Astrocyte (in vitro differentiated cells and primary cell): ENCODE measurements around the gene FAM83D. TPM values are rescaled to one million over a fixed set of nuclear protein-coding genes. Genes with fewer than 3 reads are reported as not detected.

Experiments used
- DNase-seq: peaks from one replicate; pipeline ENCODE4 v3.0.0-alpha.2; 2010; ENCODE audit warnings: low read depth
- FAIRE-seq: peaks from 2 replicates; lab custom pipeline; 2011; peaks lifted over from hg19 to GRCh38; lab: Jason Lieb, UNC
- H2AFZ ChIP-seq: 2 replicates; pipeline ENCODE4 v1.6.0; 2012; ENCODE audit warnings: low read depth, low read length, inconsistent platforms
- H3K27ac ChIP-seq: 2 replicates; pipeline ENCODE4 v1.5.1; 2011; ENCODE audit warnings: low read depth, low read length, inconsistent platforms
- H3K27me3 ChIP-seq: 2 replicates; pipeline ENCODE4 v1.6.0; 2011; ENCODE audit warnings: low read length, inconsistent platforms; ENCODE audit not compliant: insufficient read depth
- H3K36me3 ChIP-seq: 2 replicates; pipeline ENCODE4 v1.5.1; 2011; ENCODE audit warnings: low read length, inconsistent platforms; ENCODE audit not compliant: insufficient read depth
- H3K4me1 ChIP-seq: 2 replicates; pipeline ENCODE4 v1.5.1; 2011; ENCODE audit warnings: low read length, inconsistent platforms; ENCODE audit not compliant: insufficient read depth
- H3K4me2 ChIP-seq: 2 replicates; pipeline ENCODE4 v1.6.0; 2012; ENCODE audit warnings: low read length, inconsistent platforms
- H3K4me3 ChIP-seq: 2 replicates; pipeline ENCODE4 v1.5.1; 2011; ENCODE audit warnings: low read depth, mild to moderate bottlenecking, low read length, inconsistent platforms; ENCODE audit not compliant: insufficient read depth
- H3K79me2 ChIP-seq: 2 replicates; pipeline ENCODE4 v1.6.0; 2012; ENCODE audit warnings: mild to moderate bottlenecking, low read length, inconsistent platforms; ENCODE audit not compliant: insufficient read depth
- H3K9ac ChIP-seq: 2 replicates; pipeline ENCODE4 v1.6.0; 2012; ENCODE audit warnings: mild to moderate bottlenecking, low read length, inconsistent platforms
- H3K9me3 ChIP-seq: 2 replicates; pipeline ENCODE4 v1.5.1; 2012; ENCODE audit warnings: low read depth, mild to moderate bottlenecking, low read length, inconsistent platforms; ENCODE audit not compliant: insufficient read depth
- H4K20me1 ChIP-seq: 2 replicates; pipeline ENCODE4 v1.6.0; 2012; ENCODE audit warnings: low read length, inconsistent platforms; ENCODE audit not compliant: insufficient read depth
- H3K27ac Mint-ChIP-seq: one replicate; pipeline ENCODE4 v1.8.0; 2021; ENCODE audit warnings: mild to moderate bottlenecking, mixed read lengths; ENCODE audit not compliant: unreplicated experiment
- H3K27me3 Mint-ChIP-seq: one replicate; pipeline ENCODE4 v1.8.0; 2021; ENCODE audit warnings: low read depth, mixed read lengths; ENCODE audit not compliant: unreplicated experiment
- H3K36me3 Mint-ChIP-seq: one replicate; pipeline ENCODE4 v1.8.0; 2021; ENCODE audit warnings: low read depth, mixed read lengths; ENCODE audit not compliant: unreplicated experiment
- H3K4me1 Mint-ChIP-seq: one replicate; pipeline ENCODE4 v1.8.0; 2021; ENCODE audit warnings: low read depth, mixed read lengths; ENCODE audit not compliant: unreplicated experiment
- H3K4me3 Mint-ChIP-seq: one replicate; pipeline ENCODE4 v1.8.0; 2021; ENCODE audit warnings: mild to moderate bottlenecking, moderate library complexity, mixed read lengths; ENCODE audit not compliant: unreplicated experiment
- H3K9me3 Mint-ChIP-seq: one replicate; pipeline ENCODE4 v1.8.0; 2021; ENCODE audit warnings: mild to moderate bottlenecking, mixed read lengths; ENCODE audit not compliant: unreplicated experiment
- EZH2 ChIP-seq: IDR thresholded peaks from 2 replicates; pipeline ENCODE4 v1.6.1; 2012; ENCODE audit warnings: mild to moderate bottlenecking, low read length, inconsistent platforms; ENCODE audit not compliant: insufficient read depth
- total RNA-seq: library from RNA; stranded (reverse); gene quantifications from 2 replicates; pipeline ENCODE4 v1.2.1, GENCODE V29; 2021
- TF ChIP-seq, protein P1 (sequence below): IDR thresholded peaks from 2 replicates; pipeline ENCODE4 v1.5.1; 2011; ENCODE audit warnings: low read depth, mild to moderate bottlenecking, inconsistent platforms, low read length, moderate library complexity; ENCODE audit not compliant: insufficient read depth

Gene FAM83D
- total RNA-seq, 1 donor from 2014 or later, result 3.3 TPM

DNA sequence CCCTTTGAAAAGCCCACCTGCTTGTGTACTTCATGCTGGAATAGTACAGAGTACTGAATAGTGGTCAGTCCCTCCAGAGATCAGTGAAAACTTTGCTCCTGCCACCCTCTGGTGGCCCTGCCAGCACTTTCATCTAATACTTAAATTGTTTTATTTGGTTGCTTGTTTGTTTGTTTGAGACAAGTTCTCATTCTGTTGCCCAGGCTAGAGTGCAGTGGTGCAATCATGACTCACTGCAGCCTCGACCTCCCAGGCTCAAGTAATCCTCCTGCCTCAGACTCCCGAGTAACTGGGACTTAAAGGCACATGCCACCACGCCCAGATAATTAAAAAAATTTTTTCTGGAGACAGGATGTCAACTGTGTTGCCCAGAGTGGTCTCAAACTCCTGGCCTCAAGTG, 9.1 kb downstream of the FAM83D start:
- H2AFZ ChIP-seq, result no peak overlapping the region
- TF ChIP-seq, protein P1, sequence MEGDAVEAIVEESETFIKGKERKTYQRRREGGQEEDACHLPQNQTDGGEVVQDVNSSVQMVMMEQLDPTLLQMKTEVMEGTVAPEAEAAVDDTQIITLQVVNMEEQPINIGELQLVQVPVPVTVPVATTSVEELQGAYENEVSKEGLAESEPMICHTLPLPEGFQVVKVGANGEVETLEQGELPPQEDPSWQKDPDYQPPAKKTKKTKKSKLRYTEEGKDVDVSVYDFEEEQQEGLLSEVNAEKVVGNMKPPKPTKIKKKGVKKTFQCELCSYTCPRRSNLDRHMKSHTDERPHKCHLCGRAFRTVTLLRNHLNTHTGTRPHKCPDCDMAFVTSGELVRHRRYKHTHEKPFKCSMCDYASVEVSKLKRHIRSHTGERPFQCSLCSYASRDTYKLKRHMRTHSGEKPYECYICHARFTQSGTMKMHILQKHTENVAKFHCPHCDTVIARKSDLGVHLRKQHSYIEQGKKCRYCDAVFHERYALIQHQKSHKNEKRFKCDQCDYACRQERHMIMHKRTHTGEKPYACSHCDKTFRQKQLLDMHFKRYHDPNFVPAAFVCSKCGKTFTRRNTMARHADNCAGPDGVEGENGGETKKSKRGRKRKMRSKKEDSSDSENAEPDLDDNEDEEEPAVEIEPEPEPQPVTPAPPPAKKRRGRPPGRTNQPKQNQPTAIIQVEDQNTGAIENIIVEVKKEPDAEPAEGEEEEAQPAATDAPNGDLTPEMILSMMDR, result no peak
- TF ChIP-seq EZH2, result no peak
- H3K27me3 ChIP-seq, result no peaks in the 10 kb centered on the region
- peaks cover 15% of the 10 kb centered on the region for H3K4me1 ChIP-seq
- no peaks in the 10 kb centered on the region for H3K36me3 ChIP-seq
- DNase-seq (no peak), FAIRE-seq (no peak)
- no peaks in the 10 kb centered on the region for H3K9me3 ChIP-seq
- H3K27ac ChIP-seq, result no peak overlapping the region
- peaks cover 100% of the 10 kb centered on the region for H3K79me2 ChIP-seq
- Mint-ChIP-seq H3K27me3 (no peaks in the 10 kb centered on the region), H3K27ac (peak overlapping the region; percentile 27), H3K4me3 (peak overlapping the region; percentile 5), H3K4me1 (peaks cover 14% of the 10 kb centered on the region), H3K36me3 (no peaks in the 10 kb centered on the region), H3K9me3 (no peaks in the 10 kb centered on the region)
- H4K20me1 ChIP-seq, result peaks cover 18% of the 10 kb centered on the region
- H3K9ac ChIP-seq, result no peak overlapping the region
- H3K4me3 ChIP-seq, result no peak overlapping the region
- H3K4me2 ChIP-seq, result peak overlapping the region; percentile 7

DNA sequence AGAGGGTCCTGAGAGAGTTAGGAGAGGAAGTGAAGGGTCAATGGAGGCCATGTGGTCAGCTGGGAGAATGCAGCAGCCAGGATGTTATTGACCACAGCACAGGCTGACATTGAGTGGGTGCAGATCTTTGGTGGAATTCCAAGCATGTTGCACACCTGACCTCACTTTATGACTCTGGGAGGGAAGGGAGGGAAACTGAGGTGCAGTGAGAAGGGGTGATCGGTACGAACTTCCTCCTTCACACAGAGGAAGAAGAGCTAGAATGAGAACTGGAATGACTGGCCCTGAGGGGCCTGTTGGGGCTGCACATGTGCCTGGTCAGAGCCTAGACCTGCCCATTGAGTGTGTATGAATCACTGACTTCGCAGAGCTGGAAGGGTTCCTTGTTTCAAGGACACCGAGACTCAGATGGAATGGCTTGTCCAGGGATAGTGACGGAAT, 9.8 kb downstream of the FAM83D start:
- Histone ChIP-seq H3K4me3 (no peak overlapping the region), H2AFZ (no peak overlapping the region), H3K9me3 (no peaks in the 10 kb centered on the region), H4K20me1 (peaks cover 19% of the 10 kb centered on the region), H3K79me2 (peaks cover 100% of the 10 kb centered on the region), H3K4me1 (peaks cover 15% of the 10 kb centered on the region), H3K27me3 (no peaks in the 10 kb centered on the region), H3K27ac (no peak overlapping the region), H3K9ac (no peak overlapping the region), H3K4me2 (peak overlapping the region; percentile 7), H3K36me3 (no peaks in the 10 kb centered on the region)
- Mint-ChIP-seq H3K36me3 (no peaks in the 10 kb centered on the region), H3K27me3 (no peaks in the 10 kb centered on the region), H3K4me3 (no peak overlapping the region), H3K27ac (peak overlapping the region; percentile 27), H3K9me3 (no peaks in the 10 kb centered on the region), H3K4me1 (peaks cover 15% of the 10 kb centered on the region)
- TF ChIP-seq EZH2, result no peak
- TF ChIP-seq, protein P1, result no peak
- no peak for DNase-seq
- no peak for FAIRE-seq

DNA sequence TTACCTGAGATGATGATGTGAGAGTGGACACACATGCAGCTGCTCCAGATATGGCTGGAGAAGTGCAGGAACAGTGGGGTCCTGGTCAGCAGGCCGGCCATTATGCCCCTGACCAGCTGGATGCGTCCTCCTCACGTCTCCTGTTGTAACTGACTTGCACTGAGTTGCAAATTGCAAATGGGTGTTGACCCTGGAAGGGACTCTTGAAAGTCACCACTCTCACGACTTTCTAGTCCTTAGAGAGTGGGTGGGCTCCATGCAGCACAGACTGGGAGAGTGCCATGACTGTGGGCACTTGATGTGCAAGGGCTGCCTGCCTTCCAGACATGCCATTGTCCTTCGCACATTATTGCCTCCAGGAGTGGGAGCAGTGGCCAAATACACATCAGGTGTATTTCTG, 10.8 kb downstream of the FAM83D start:
- H3K4me1 ChIP-seq, result peaks cover 15% of the 10 kb centered on the region
- no peak for FAIRE-seq
- H3K4me2 ChIP-seq, result no peak overlapping the region
- H3K36me3 ChIP-seq, result no peaks in the 10 kb centered on the region
- H3K4me3 ChIP-seq, result no peak overlapping the region
- no peak overlapping the region for H3K27ac ChIP-seq
- Mint-ChIP-seq H3K27ac (no peak overlapping the region), H3K4me3 (no peak overlapping the region), H3K9me3 (no peaks in the 10 kb centered on the region), H3K4me1 (peaks cover 16% of the 10 kb centered on the region), H3K27me3 (no peaks in the 10 kb centered on the region), H3K36me3 (no peaks in the 10 kb centered on the region)
- peaks cover 100% of the 10 kb centered on the region for H3K79me2 ChIP-seq
- no peak overlapping the region for H3K9ac ChIP-seq
- no peak overlapping the region for H2AFZ ChIP-seq
- H4K20me1 ChIP-seq, result peaks cover 19% of the 10 kb centered on the region
- H3K27me3 ChIP-seq, result no peaks in the 10 kb centered on the region
- DNase-seq, result no peak
- no peaks in the 10 kb centered on the region for H3K9me3 ChIP-seq
- TF ChIP-seq, protein P1, result no peak
- TF ChIP-seq EZH2, result no peak
